Epithelial cell of proximal tubule (primary cell): ENCODE results near the gene OR12D1. TPM values are rescaled to one million over a fixed set of nuclear protein-coding genes. Genes with fewer than 3 reads are reported as not detected.

ENCODE experiments used
- DNase-seq: peaks from one replicate; pipeline ENCODE4 v3.0.0-alpha.2; 2011; ENCODE audit warnings: low read depth
- H3K4me3 ChIP-seq: 2 replicates; pipeline ENCODE4 v1.5.1; 2011; ENCODE audit warnings: low read depth, mild to moderate bottlenecking, low read length
- total RNA-seq: library from RNA; depleted of rRNA; stranded (reverse); fragments of >200 nt; gene quantifications from 2 replicates; pipeline ENCODE4 v1.2.3, GENCODE V29; 2015
- TF ChIP-seq, protein P1 (sequence below): conservative IDR thresholded peaks from 2 replicates; pipeline ENCODE4 v1.5.1; 2012; ENCODE audit warnings: low read depth, mild to moderate bottlenecking, low read length

OR12D1 gene
- not detected in 2 replicates for total RNA-seq

DNA sequence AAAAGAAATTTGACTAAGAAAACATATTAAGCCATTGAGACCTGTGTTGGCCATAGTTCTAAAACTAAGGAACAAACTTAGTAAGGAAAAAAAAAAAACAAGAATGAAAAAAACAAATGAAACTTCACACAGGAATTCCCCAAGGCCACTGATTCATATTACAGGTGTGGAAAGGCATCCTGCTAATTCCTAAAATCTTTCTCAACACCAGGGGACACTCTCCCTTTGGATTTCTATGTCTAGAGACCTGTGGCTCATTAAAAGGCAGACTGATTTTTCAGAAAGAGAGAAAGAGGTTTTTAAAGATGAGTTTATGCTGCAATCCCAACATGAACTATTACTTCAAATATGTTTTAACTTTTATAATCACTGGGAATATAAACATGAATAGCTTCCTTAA is at the start of gene OR12D1:
OR12D1 (plus strand) TSS at position 341 of the 400 bp plus-strand sequence.
- DNase-seq, result peak; percentile 37
- H3K4me3 ChIP-seq, result no peak within 1 kb of the TSS
- TF ChIP-seq, protein P1, sequence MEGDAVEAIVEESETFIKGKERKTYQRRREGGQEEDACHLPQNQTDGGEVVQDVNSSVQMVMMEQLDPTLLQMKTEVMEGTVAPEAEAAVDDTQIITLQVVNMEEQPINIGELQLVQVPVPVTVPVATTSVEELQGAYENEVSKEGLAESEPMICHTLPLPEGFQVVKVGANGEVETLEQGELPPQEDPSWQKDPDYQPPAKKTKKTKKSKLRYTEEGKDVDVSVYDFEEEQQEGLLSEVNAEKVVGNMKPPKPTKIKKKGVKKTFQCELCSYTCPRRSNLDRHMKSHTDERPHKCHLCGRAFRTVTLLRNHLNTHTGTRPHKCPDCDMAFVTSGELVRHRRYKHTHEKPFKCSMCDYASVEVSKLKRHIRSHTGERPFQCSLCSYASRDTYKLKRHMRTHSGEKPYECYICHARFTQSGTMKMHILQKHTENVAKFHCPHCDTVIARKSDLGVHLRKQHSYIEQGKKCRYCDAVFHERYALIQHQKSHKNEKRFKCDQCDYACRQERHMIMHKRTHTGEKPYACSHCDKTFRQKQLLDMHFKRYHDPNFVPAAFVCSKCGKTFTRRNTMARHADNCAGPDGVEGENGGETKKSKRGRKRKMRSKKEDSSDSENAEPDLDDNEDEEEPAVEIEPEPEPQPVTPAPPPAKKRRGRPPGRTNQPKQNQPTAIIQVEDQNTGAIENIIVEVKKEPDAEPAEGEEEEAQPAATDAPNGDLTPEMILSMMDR, result peak; percentile 50

DNA sequence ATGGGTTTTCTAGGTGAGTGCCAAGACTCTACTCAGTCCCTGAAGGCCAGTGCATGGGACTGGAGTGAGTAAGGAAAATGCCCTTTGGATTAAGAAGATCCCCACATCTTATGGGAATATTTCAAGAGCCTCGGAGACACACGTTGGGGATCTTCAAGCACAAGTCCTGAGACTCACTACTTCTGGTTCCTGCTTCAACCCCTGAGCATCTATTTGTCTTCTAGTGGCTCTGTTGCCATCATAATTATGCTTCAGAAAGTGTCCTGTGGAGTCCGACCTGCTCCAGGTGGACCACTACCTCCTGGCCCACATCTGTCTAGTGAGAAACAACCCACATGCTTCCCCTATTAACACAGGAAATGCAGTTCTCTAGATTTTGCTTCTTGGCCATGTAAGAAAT is 46.0 kb upstream of the OR12D1 start, which contains the start of gene OR5V1:
OR5V1 (minus strand) TSS at position 101 of the 400 bp plus-strand sequence. CDS start 12,670 bp downstream, outside the sequence.
- TF ChIP-seq, protein P1, result no peak
- DNase-seq, result no peak
- H3K4me3 ChIP-seq, result no peak within 1 kb of the TSS

DNA sequence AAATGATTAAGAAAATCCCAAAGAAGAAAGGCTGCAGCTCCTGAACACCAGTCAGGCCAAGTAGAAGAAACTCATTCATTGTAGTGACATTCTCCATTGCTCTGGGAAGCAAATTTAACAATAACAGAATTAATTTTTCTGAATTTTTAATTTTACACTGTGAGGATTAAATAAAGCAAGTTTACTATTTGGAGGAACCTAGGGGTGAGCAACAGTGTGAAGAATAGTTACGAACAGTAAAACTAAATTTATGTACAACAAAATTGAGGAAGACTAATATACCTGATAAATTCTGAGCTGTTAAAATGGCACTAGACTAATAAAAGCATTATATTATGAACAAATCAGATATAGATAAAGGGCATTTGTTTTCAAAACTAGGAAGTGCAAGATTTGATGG is 39.5 kb upstream of the OR12D1 start, which contains the start of gene OR12D3:
OR12D3 (minus strand) TSS at position 101 of the 400 bp plus-strand sequence; CDS start at position 97, 4 bp downstream.
- DNase-seq, result no peak
- TF ChIP-seq, protein P1, result no peak
- H3K4me3 ChIP-seq, result no peak within 1 kb of the TSS

DNA sequence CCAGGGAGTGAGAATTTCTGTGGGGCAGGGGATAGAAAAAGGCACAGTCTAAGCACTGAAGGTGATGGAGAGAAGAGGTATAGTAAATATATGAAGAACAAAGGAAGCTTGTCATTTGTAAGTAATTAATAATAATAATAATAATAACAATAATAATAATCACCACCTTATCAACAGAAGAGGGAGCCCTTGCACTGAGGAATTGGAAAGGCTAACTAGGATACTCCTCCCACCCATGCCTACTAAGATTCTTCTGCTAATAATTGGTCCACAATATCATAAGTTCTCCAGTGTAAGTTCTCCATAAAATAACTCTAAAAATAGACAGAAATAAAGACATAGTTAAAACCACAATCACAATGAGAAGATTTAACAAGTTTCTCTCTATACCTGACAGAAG is 38.7 kb upstream of the OR12D1 start:
- TF ChIP-seq, protein P1, result peak; percentile 34
- DNase-seq, result no peak
- H3K4me3 ChIP-seq, result no peak overlapping the region

DNA sequence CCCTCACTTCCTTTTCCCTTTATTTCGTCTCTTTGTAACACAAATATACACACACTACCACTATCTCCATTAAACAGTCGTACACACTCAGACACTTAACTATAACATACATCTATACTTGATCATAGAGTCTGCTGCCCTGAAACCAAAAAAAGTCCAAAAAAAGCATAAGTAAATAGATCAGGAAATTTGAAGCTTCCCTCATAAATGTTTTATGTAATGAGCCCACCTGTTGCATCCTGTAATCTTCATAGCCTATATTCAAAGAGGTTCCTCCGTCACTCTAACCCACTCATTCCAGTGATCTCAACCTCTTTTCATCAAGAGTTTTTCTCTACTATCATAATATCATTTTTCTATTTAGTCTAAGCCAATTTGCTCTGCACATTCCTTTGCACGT is 26.2 kb upstream of the OR12D1 start:
- H3K4me3 ChIP-seq, result no peak overlapping the region
- DNase-seq, result no peak
- TF ChIP-seq, protein P1, result no peak

DNA sequence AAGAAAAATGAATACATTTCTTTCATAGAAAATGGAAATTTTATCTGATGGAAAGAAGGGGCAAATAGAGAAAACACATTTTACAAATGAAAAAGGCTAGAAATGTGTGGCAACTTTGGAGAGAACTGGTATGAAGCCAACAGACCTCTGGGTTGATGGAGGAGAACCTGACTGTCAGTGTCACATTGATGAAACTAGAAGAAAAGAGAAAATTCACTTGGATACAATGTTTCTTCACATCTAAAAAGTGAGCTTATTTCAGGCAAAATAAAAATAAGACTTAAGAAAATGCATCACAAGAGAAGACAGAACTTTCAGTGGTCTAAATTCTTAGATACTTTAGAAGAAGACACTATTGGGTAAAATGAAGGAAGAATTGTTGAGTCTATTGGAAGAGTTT is 19.4 kb upstream of the OR12D1 start, which contains the start of gene OR12D2:
OR12D2 (plus strand) TSS at position 301 of the 400 bp plus-strand sequence. CDS start 1,069 bp downstream, outside the sequence.
- TF ChIP-seq, protein P1, result no peak
- no peak for DNase-seq
- no peak within 1 kb of the TSS for H3K4me3 ChIP-seq

DNA sequence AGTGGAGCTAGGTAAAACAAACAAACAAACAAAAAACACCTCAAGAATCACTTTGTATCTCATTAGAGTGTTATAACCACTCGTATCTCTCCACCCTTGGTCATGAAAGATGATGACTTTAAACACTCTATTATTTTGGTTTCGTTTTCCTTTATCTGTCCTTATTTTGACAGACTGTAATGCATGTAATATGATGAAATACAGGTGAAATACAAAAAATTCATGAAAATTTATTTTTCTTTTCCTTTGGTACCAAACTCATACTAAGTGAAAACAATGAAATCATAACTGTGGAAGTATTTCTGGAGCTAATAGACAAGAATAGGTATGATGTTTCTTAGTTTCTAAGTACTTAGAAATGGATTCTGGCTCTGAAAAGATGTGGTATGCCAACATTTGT is 15.2 kb upstream of the OR12D1 start:
- TF ChIP-seq, protein P1, result no peak
- DNase-seq, result no peak
- H3K4me3 ChIP-seq, result no peak overlapping the region
